NCI-H460 (cell line): ENCODE results near the gene TAF1C. TPM values are rescaled to one million over a fixed set of nuclear protein-coding genes. Genes with fewer than 3 reads are reported as not detected.
A peak's percentile ranks its signal among the peaks of the same experiment; 100 is the strongest.
"Not testable (repeated sequence)": the region's sequence is repeated elsewhere in the genome, so short reads cannot be mapped to it uniquely, and the experiment has no call there.

Source experiments
- DNase-seq: peaks from one replicate; pipeline ENCODE4 v3.0.0-alpha.2; 2016; ENCODE audit warnings: low read depth; ENCODE audit errors: extremely low read depth
- polyA plus RNA-seq: library from polyadenylated mRNA; depleted of rRNA; stranded (reverse); fragments of >200 nt; gene quantifications from 2 replicates; pipeline ENCODE4 v1.2.3, GENCODE V29; 2014; cell fraction: nucleus; rRNA removed
- total RNA-seq: library from RNA; depleted of rRNA; stranded (reverse); fragments of >200 nt; shearing (Covaris generic); gene quantifications from 2 replicates; pipeline ENCODE4 v1.2.3, GENCODE V29; 2014; rRNA removed

Gene TAF1C, protein sequence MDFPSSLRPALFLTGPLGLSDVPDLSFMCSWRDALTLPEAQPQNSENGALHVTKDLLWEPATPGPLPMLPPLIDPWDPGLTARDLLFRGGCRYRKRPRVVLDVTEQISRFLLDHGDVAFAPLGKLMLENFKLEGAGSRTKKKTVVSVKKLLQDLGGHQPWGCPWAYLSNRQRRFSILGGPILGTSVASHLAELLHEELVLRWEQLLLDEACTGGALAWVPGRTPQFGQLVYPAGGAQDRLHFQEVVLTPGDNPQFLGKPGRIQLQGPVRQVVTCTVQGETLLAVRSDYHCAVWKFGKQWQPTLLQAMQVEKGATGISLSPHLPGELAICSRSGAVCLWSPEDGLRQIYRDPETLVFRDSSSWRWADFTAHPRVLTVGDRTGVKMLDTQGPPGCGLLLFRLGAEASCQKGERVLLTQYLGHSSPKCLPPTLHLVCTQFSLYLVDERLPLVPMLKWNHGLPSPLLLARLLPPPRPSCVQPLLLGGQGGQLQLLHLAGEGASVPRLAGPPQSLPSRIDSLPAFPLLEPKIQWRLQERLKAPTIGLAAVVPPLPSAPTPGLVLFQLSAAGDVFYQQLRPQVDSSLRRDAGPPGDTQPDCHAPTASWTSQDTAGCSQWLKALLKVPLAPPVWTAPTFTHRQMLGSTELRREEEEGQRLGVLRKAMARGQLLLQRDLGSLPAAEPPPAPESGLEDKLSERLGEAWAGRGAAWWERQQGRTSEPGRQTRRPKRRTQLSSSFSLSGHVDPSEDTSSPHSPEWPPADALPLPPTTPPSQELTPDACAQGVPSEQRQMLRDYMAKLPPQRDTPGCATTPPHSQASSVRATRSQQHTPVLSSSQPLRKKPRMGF
- 10.4 and 15.5 TPM in 2 replicates for total RNA-seq
- 108 and 137 TPM in 2 replicates for polyA plus RNA-seq

DNA sequence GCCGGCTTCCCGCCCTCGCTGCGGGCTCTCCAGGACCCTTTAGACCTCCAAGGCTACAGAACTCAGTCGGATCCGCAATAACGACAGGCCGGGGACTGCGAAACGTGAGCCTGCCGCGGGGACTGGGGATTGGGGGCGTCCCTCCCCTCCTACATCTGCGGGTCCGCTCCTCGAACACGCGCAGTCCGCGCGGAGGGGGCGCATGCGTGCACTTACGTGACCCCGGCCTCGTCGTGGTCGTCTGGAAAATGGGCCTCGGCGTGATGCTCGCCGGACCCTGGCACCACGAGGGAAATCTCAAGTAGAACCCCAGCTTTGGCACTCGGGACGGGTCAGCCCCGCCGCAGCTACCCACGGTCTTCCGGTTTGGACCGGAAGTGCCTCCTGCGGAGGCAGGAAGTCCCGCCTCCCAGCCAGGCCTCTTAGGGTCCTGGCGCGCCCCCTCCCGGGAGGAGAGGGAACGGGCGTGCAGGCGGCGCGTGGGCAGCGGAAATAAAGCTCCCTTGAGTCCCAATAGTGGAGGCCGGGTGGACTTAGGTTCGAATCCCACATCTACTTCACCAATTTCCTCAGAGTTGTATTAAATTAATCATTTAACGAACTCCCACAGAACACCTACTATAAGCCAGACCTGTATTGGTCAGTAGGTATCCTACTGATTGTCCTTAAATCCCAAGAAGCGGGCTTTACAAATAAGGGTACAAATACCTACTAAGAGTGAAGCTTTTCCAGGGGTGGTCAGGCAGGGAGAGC lies at the start of gene TAF1C:
Gene TAF1C, minus strand, starts transcription at position 373 of the 753 bp plus-strand sequence. CDS start 2,069 bp downstream, outside the sequence.
- DNase-seq, result peak; percentile 87

DNA sequence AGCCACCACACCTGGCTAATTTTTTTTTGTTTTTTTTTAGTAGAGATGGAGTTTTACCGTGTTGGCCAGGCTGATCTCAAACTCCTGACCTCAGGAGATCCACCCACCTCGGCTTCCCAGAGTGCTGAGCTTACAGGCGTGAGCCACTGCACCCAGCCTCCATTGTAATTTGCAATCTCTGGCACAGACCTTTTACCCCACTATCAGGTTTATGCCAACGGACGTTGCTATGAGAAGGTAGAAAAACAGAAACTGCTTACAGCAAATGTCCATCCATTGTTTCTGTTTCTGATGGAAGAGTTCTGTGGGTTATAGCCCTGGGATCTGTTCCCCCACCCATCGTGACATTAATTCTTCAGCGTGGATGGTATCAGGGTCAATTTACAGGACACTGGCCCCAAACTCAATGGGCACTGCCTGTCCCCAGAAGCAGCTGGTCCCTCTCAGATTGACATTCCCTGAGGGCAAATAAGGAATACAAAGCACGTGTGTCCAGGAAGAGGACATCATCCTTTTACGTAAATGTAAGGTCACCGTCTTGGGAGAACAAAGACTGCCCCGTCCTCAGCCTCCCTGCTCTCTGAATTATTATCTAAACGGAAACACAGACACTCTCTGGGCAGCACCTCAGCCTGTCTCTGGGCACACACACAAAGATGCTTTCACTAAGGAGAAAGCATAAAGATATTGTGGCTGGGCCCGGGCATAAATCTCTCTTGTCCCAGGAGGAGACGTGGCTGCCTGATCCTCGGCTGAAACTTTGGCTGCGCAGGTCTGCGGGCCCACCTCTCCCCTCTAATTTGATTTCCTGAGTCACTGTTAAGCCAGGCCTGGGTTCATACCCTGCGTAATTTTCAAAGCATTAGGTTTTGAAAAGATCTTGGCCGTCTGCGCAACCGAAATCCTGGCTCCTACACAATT lies 47.7 kb upstream of the TAF1C start:
- no peak for DNase-seq

DNA sequence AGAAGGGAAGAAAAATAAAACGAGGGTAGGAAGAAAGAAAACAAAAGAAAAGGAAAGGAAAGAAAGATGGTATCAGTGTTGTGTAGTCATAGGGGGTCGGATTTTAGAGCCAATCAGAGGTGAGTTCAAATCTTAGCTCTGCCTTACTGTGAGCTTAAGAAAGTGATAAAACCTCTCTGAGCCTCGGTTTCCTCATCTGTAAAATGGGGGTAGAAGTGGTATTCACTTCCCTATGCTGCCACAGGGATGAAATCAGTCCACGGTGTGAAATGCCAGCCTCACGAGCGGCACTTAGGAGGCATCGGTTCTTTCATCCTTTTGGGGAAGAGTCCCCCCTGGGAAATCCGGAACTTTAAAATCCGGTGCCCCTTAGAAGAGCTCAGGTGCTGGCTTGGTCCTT lies 46.9 kb upstream of the TAF1C start:
- DNase-seq, result no peak

DNA sequence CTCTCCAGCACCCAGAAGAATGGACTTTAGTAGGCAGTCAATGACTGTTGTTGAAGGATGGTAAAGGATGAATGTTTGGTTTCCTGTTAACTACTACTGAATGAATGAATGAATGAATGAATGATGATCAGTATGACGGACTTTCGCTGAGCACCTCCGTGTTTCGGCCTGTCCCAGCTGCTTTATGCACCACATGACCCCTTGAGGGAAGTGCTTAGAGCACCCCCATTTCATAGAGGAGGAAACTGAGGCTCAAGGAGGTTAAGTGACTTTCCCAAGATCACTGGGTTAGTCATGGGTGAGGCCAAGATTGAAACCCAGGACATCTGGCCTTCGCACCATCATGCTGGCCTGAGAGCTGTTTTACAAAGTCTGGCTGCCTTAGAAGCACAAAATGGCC lies 46.1 kb upstream of the TAF1C start:
- no peak for DNase-seq

DNA sequence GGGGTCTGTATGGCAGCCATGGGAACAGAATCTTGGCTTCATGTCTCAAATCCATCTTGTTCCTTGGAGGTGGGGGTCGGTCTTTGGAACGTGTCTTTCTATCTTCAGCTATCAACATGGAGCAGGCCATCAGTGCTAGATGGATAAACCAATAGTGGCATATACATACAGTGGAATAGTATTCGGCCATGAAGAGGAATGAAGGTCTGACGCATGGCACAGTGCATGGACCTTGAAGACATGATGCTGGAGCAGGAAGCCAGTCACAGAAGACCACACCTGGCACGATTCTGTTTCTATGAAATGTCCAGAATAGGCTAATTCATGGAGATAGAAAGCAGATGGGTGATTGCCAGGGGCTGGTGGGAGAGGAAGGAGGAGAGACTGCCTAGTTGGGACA lies 45.2 kb upstream of the TAF1C start:
- DNase-seq, result no peak

DNA sequence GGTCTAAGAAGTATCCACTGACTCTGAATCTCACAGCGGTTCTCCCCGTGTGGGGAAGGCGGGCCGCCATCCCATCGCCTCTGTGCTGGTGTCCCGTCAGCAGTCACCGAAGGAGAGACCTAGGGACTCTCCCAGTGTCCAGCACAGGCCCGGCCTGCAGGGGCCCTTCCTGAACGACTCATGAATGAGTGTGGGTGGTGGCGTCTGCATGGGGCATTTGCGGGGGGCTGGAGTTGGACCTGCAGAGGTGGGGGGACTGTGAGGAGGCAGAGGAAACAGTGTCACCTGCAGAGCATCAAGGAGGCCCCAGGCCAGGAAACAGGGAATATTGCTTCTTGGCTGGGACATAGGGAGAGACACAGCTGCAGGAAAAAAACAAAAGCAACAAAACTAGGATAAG lies 42.6 kb upstream of the TAF1C start:
- DNase-seq, result no peak

DNA sequence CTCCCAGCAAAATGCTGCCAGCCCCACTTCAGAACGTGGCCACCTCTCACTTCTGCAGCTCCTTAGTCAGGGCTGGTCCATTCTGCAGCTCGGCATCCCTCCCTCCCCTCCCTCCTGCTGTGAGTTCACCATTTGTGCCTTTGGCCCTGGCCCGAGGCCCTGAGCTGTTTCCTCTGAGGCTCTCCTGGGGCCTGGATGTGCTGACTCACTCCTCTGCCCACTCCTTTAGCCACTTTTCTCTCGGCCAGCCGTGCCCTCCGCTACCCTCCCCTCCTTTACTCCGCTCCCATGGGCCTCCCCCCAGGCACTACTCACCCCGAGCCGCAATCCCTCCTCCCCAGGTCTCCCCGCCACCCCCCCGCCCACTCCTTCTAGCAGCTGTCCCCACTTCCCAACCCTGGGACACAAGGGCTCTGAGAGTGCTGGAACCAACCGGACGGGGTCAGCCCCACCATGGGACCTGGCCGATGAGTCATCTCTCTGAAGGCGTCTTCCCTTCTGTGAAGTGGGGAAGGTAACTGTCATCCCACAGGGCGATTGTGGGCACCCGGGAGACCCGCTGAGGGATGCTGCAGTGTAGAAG lies 41.5 kb upstream of the TAF1C start:
- DNase-seq, result peak; percentile 68

DNA sequence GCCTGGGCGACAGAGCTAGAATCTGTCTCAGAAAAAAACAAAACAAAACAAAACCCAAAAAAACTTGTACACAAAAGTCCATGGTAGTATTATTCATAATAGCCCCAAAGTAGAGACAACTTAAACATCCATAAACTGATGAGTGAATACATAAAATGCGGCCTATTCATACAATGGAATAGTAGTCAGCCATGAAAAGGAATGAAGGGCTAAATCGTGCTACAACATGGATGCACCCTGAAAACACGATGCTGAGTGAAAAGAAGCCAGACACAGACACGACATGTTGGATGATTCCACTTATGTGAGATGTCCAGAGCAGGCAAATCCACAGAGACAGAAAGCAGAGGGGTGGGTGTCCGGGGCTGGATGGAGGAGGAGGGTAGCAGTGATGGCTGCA lies 40.7 kb upstream of the TAF1C start:
- DNase-seq, result no peak

DNA sequence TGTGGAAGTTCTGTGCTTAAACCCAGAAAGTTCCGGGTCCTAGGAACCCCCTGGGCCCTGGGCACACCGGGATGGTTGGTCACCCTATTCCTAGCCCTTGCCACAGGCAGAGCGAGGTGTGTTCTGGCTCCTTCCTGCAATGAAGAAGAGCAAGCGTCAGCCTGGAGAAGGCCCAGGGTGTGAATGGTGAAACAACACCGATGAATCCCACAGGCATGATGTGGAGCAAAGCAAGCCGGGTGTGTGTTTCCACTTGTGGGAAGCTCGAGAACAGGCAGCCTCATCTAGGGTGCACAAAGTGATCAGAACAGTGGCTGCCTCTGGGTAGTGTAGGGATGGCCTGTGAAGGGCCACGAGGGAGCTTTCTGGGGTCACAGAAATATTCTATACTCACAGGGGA lies 39.2 kb upstream of the TAF1C start:
- no peak for DNase-seq

DNA sequence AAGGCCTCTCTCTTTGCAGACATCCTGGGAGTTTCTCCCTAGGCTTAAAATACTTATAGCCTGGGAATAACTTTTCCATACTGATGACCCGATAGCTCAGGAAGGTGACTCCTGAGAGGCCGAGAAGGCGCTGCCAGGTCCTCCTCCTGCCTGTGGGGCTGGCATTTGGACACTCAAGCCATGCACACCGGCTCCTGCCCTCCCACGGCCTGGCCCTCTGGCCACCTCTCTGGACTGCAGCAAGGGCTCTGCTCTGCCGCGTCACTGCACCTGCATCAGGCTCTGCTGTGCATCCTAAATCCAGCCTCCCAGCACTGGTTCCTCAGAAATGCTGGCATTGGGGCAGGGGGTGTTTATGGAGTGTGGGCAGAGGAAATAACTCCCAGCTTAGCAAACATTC lies 38.7 kb upstream of the TAF1C start:
- DNase-seq, result no peak

DNA sequence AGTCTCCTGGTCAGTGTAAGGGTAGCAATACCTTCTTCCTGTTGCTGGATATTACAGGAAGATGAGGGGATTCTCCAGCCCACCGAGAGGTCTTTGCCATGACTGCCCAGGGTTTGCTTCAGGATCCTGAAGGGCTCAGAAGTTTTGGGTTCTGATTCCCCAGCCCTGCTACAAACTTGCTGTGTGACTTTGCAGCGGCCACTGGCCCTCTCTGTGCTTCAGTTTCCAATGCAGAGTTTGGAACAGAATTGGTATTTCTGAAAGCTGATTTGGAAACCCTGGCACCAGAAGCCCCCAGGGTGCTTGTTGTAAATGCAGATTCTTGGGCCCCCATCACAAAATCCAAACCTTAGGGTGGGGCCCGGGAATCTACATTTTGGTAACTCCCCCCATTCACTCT lies 38.3 kb upstream of the TAF1C start:
- DNase-seq, result no peak

DNA sequence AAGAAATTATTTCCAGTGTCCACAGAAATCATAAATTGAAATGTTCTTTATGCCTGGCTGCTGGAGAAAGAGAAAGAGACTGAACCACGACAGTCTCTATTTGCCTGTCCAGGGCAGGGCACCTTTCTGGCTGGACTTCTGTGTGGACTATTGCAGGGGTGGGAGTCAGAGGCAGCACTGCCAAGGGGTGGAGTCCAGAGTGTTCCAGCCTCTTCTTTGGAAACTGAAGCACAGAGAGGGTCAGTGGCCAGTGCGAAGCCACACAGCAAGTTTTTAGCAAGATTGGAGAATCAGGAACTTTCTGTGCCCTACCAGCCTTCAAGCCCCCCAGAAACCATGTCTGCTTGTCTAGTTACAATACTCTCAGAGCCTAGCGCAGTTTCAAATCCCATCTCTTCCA lies 37.7 kb upstream of the TAF1C start:
- no peak for DNase-seq

DNA sequence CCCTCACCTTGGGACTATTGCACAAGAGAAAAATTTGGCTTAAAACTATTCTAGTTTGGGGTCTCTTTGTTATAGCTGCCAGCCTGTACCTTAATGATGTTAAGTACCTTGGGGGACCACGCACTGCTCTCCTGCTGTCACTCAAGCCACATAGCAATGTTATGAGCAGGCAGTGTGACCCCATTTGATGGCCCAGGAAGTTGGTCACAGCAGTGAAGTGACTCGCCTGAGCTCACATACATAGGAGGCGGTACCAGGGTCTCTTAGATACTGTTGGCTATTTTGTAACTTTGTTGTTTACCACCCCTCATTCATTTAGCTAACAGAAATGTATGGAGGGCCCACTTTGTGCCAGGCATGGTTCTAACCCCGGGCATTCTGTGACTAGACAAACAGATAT lies 36.6 kb upstream of the TAF1C start:
- DNase-seq, result no peak

DNA sequence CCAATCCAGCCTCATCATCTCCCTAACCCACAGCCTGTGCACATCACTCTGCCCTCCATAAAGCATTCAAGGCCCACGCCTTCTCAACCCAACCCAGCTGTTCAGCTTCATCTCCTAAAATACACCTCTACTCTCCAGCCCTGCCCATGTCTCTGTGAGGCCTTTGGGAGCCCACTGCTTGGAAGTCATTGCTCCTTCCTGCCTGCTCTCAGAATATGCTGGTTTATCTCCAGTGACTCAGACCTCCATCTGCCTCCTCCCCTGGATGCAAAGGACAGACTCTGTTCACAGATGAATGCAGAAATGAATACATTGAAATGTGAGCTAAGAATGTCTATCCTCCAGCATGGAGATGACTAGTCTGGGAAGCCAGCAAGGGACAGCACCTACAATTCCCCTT lies 34.0 kb upstream of the TAF1C start:
- DNase-seq, result no peak

DNA sequence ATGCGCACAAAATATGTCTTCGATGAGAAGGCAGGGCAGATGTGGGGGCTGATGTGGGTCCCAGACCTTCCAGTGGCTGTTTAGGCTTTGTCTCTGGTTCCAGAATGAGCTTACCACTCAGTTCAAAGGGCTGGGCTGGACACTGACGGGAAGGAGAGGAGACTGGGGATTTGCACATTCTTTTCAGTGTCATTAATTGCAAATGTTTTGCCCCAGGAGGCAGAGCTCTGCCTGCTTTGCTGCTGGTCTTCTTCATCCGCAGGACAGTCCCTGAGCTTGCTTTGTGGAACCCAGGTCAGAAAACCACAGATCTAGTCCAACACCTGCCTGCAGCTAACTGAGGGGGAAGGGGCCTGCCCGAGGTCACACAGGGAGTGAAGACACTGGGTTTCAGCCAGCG lies 32.1 kb upstream of the TAF1C start:
- DNase-seq, result no peak

DNA sequence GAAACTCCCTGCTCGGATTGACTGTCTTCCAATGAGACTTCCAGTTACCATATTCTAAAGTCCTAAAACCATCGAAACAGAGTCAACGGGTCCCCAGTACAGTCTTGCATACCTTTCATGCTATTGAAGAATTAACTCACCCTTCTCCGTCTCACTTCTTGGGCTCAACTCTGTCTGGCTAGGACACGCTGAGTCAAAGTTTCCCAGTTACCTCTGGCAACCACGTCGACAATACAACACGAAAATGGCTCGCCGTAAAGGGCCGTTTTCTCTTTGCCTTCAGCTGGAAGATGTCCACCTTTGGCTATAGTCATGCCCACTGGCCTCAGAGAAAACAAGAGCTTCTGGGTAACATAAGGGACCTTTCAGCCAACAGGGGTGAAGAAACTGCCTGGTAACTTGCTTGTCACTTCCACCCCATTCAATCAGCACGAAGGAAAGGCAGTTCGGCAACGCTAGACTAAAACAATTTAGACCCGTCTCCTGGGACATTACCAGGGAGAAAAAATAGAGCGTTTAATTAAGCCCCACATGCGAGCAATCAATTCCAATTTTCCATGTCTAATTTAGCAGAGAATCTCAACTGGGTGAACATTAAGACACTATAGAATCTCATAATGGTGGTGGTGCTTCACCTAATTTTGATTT lies 31.4 kb upstream of the TAF1C start:
- no peak for DNase-seq

DNA sequence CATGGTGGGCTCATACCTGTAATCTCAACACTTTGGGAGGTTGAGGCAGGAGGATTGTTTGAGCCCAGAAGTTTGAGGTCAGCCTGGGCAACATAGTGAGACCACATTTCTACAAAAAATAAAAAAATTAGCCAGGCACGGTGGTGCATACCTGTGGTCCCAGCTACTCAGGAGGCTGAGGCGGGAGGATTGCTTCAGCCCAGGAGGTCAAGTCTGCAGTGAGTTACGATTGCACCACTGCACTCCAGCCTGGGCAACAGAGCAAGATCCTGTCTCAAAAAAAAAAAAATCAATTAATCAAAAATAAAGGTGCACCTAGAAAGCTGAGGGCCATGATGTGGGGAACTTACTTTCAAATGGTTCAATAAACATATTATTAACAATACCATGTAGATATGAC lies 29.3 kb upstream of the TAF1C start:
- not testable (repeated sequence) for DNase-seq

DNA sequence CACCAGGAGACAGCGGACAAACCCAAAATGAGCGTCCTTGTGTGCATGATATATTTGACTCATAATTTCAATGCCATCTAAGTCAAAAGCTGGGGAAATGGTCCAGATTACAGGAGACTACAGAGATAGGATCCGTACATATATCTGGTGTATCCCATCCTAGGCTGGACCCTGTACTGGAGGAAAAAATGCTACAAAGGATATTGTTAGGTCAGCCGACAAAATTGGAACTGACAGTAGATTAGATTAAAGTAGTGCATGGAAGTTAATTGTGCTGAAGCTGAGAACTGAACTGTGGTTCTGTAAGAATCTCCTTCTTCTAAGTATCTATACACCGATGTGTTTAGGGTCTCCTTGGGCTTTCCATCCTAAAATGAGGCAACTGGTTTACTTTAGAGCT lies 28.7 kb upstream of the TAF1C start:
- DNase-seq, result no peak

DNA sequence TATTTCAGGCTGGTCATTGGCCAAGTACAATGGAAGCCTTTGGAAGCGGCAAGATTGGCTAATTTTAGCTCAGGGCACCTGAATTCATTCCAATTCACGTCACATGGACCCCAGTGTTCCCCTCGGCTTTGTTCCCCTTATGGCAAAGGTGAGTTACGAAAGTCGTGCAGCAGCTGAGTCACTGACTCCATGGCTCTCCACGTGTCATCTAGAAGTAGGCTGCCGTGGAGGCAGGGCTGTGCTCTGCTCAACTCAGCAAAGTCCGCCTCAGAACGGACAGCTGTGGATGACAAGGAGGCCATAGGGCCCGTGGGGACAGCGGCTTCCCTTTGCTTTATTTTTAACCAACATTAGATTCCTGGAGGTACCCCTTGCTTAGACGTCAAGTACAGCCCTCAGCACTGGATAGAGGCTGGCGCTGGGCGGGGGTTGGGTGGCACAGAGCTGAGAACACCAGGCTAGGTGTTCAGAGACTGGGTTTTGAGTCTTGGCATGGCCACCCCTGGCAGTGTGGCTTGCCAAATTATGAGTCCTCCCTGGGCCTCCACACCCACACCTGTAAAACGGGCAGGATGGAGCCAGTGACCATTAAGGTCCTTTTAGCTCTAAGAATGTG lies 27.7 kb upstream of the TAF1C start:
- no peak for DNase-seq
